Measurements from ENCODE around the gene METTL21C.

GRCh38 chr13:102742101-102742500, 47.3 kb upstream of the METTL21C start:
- TF ChIP-seq CTCF (IDR thresholded peaks at IDR 0.05; ENCODE audit: borderline replicate concordance, extremely low read depth, low read length, poor library complexity, severe bottlenecking) (no peak), EZH2 (IDR thresholded peaks at IDR 0.05; ENCODE audit: borderline replicate concordance, low read depth, low read length, severe bottlenecking) (no peak)

All from DND-41 (cell line).